HG03460 (cell line): Measurements from ENCODE around the gene FBXO21.
"Not testable (repeated sequence)": the region's sequence is repeated elsewhere in the genome, so short reads cannot be mapped to it uniquely, and the experiment has no call there.

Experiments
- ATAC-seq: cut with Tn5 transposase; IDR thresholded peaks from one replicate; pipeline ENCODE4 v1.9.1; 2021; ENCODE audit not compliant: unreplicated experiment

Gene FBXO21

GRCh38 chr12:117202033-117202432, 11.8 kb upstream of the FBXO21 start:
- ATAC-seq: no peak

- not testable (repeated sequence) for ATAC-seq
Measured at GRCh38 chr12:117199956-117200744, 9.9 kb upstream of the FBXO21 start.

- not testable (repeated sequence) for ATAC-seq
Measured at GRCh38 chr12:117196334-117196733, 6.1 kb upstream of the FBXO21 start.

GRCh38 chr12:117195027-117195426, 4.8 kb upstream of the FBXO21 start:
- not testable (repeated sequence) for ATAC-seq

- ATAC-seq: no peak
Measured at GRCh38 chr12:117193903-117194302, 3.6 kb upstream of the FBXO21 start.

GRCh38 chr12:117192581-117192980, 2.3 kb upstream of the FBXO21 start:
- ATAC-seq: not testable (repeated sequence)

GRCh38 chr12:117192057-117192456, 1.8 kb upstream of the FBXO21 start:
- ATAC-seq: no peak

GRCh38 chr12:117189725-117190209, 503 bp downstream of the FBXO21 start:
- ATAC-seq: peak; percentile 36

GRCh38 chr12:117188961-117189724, 1.1 kb downstream of the FBXO21 start:
- peak; percentile 4 for ATAC-seq

- ATAC-seq: no peak
Measured at GRCh38 chr12:117188121-117188665, 2.1 kb downstream of the FBXO21 start.

- ATAC-seq: no peak
Measured at GRCh38 chr12:117187421-117187820, 2.8 kb downstream of the FBXO21 start.

- no peak for ATAC-seq
Measured at GRCh38 chr12:117182866-117183265, 7.4 kb downstream of the FBXO21 start.

GRCh38 chr12:117181468-117181843, 8.8 kb downstream of the FBXO21 start:
- ATAC-seq: not testable (repeated sequence)

- no peak for ATAC-seq
Measured at GRCh38 chr12:117180758-117181467, 9.4 kb downstream of the FBXO21 start.

- no peak for ATAC-seq
Measured at GRCh38 chr12:117178745-117179144, 11.5 kb downstream of the FBXO21 start.

GRCh38 chr12:117178301-117178700, 12.0 kb downstream of the FBXO21 start:
- no peak for ATAC-seq

- ATAC-seq: no peak
Measured at GRCh38 chr12:117172168-117172567, 18.1 kb downstream of the FBXO21 start.

GRCh38 chr12:117171499-117172162, 18.6 kb downstream of the FBXO21 start:
- ATAC-seq: no peak

GRCh38 chr12:117169548-117169947, 20.7 kb downstream of the FBXO21 start:
- ATAC-seq: no peak

GRCh38 chr12:117168976-117169375, 21.3 kb downstream of the FBXO21 start:
- no peak for ATAC-seq

- no peak for ATAC-seq
Measured at GRCh38 chr12:117167769-117168168, 22.5 kb downstream of the FBXO21 start.
